GM12878 (cell line): Measurements from ENCODE around the gene COX17. TPM values are rescaled to one million over a fixed set of nuclear protein-coding genes. Genes with fewer than 3 reads are reported as not detected.

Experiments
- ATAC-seq: fragments of 200-7000 bp; cut with Tn5 transposase; 3 replicates; pipeline ENCODE4 v1.9.1; 2020; ENCODE audit warnings: mild to moderate bottlenecking, moderate library complexity
- BruUV-seq: library from RNA; stranded (reverse); fragments of 400-500 nt; replicated peaks from 2 replicates; lab custom pipeline; 2021; lab: Mats Ljungman, UMichigan
- CTCF ChIA-PET: fragments of 300-600 bp; sonication (Branson Sonifier 250); formaldehyde crosslinking; extraction: SDS; loops from one replicate; lab custom pipeline; 2021; ENCODE audit warnings: inconsistent platforms; lab: Yijun Ruan, JAX
- POLR2A ChIA-PET: fragments of 350-600 bp; formaldehyde crosslinking; extraction: SDS; loops from one replicate; lab custom pipeline; 2021; ENCODE audit warnings: inconsistent platforms; lab: Charles Lee
- RAD21 ChIA-PET: fragments of 300-600 bp; sonication (Branson Sonifier 250); formaldehyde crosslinking; loops from one replicate; lab custom pipeline; 2023; ENCODE audit warnings: antibody characterized with exemption; ENCODE audit not compliant: unreplicated experiment; lab: Charles Lee
- SMC1A ChIA-PET: fragments of 300-600 bp; sonication (Branson Sonifier 250); formaldehyde crosslinking; loops from one replicate; lab custom pipeline; 2023; ENCODE audit not compliant: unreplicated experiment, uncharacterized antibody; lab: Charles Lee
- DNase-seq: peaks from one replicate; pipeline ENCODE4 v3.0.0-alpha.2; 2011; ENCODE audit warnings: low read depth, low spot score
- FAIRE-seq: peaks from 3 replicates; lab custom pipeline; 2011; peaks lifted over from hg19 to GRCh38; lab: Jason Lieb, UNC
- H2AFZ ChIP-seq: 2 replicates; pipeline ENCODE4 v1.6.0; 2011; ENCODE audit warnings: low read depth, low read length, control low read depth; ENCODE audit not compliant: control insufficient read depth
- H3K27ac ChIP-seq: 2 replicates; pipeline ENCODE4 v1.5.1; 2011; ENCODE audit warnings: control low read depth; ENCODE audit not compliant: control insufficient read depth, insufficient read depth
- H3K27me3 ChIP-seq, 2 experiments: replicated peaks in 1 of 2; 2 replicates each; pipeline versions ENCODE4 v1.6.0 to v1.6.1; 2011; ENCODE audit warnings: low read length in 1 of 2; ENCODE audit not compliant: control insufficient read depth in 2 of 2, insufficient read depth in 2 of 2
- H3K36me3 ChIP-seq, 2 experiments: 2 replicates each; pipeline ENCODE4 v1.5.1; 2011; ENCODE audit warnings: low read length in 1 of 2; ENCODE audit not compliant: control insufficient read depth in 2 of 2, insufficient read depth in 2 of 2
- H3K4me1 ChIP-seq: 2 replicates; pipeline ENCODE4 v1.6.1; 2011; ENCODE audit warnings: mild to moderate bottlenecking, low read length, moderate library complexity, mixed read lengths; ENCODE audit not compliant: control insufficient read depth, insufficient read depth
- H3K4me2 ChIP-seq: 2 replicates; pipeline ENCODE4 v1.6.0; 2011; ENCODE audit warnings: control low read depth; ENCODE audit not compliant: control insufficient read depth, insufficient read depth
- H3K4me3 ChIP-seq: fragments of 200-600 bp; sonication (generic); 2 replicates; pipeline ENCODE4 v1.5.1; 2016
- H3K79me2 ChIP-seq: 2 replicates; pipeline ENCODE4 v1.6.0; 2011; ENCODE audit warnings: low read length; ENCODE audit not compliant: control insufficient read depth, insufficient read depth
- H3K9ac ChIP-seq: 2 replicates; pipeline ENCODE4 v1.8.0; 2011; ENCODE audit warnings: low read length, control low read depth, mixed read lengths; ENCODE audit not compliant: control insufficient read depth, insufficient read depth
- H3K9me3 ChIP-seq: replicated peaks from 3 replicates; pipeline ENCODE4 v1.5.1; 2011; ENCODE audit warnings: mild to moderate bottlenecking, low read length; ENCODE audit not compliant: control insufficient read depth, insufficient read depth
- H4K20me1 ChIP-seq: 2 replicates; pipeline ENCODE4 v1.6.0; 2011; ENCODE audit not compliant: control insufficient read depth, insufficient read depth
- E2F8 ChIP-seq: fragments of 450-650 bp; IDR thresholded peaks from 2 replicates; pipeline ENCODE4 v1.6.1; 2018; ENCODE audit warnings: mild to moderate bottlenecking, low read depth, moderate library complexity; ENCODE audit not compliant: partially characterized antibody
- ESRRA ChIP-seq: IDR thresholded peaks from 2 replicates; pipeline ENCODE4 v1.6.1; 2012; ENCODE audit warnings: mild to moderate bottlenecking, low read length, improper control_type of control experiment
- NFYA ChIP-seq: IDR thresholded peaks from 2 replicates; pipeline ENCODE4 v1.6.1; 2011; ENCODE audit warnings: low read depth, mild to moderate bottlenecking, low read length, improper control_type of control experiment, borderline replicate concordance
- NR2C1 ChIP-seq: fragments of 450-650 bp; IDR thresholded peaks from 2 replicates; pipeline ENCODE4 v1.6.1; 2017; ENCODE audit warnings: antibody characterized with exemption, mild to moderate bottlenecking, moderate library complexity
- PAX5 ChIP-seq: IDR thresholded peaks from 2 replicates; pipeline ENCODE4 v1.6.1; 2011; ENCODE audit warnings: low read depth, low read length, borderline replicate concordance
- RAD51 ChIP-seq: fragments of 450-650 bp; IDR thresholded peaks from 2 replicates; pipeline ENCODE4 v1.6.1; 2016; ENCODE audit warnings: moderate library complexity, mild to moderate bottlenecking, inconsistent platforms
- RBBP5 ChIP-seq: fragments of 200-600 bp; sonication (generic); conservative IDR thresholded peaks from 2 replicates; pipeline ENCODE4 v1.6.1; 2016
- SKIL ChIP-seq: fragments of 450-650 bp; IDR thresholded peaks from 2 replicates; pipeline ENCODE4 v1.6.1; 2017; ENCODE audit warnings: mild to moderate bottlenecking, low read depth, inconsistent platforms; ENCODE audit not compliant: poor library complexity, severe bottlenecking
- SUZ12 ChIP-seq: fragments of 200-600 bp; sonication (generic); IDR thresholded peaks from one replicate; pipeline ENCODE4 v1.6.1; 2018; ENCODE audit warnings: antibody characterized with exemption, mild to moderate bottlenecking; ENCODE audit not compliant: unreplicated experiment
- TCF3 ChIP-seq: IDR thresholded peaks from 2 replicates; pipeline ENCODE4 v1.6.1; 2012; ENCODE audit warnings: low read depth, mild to moderate bottlenecking, low read length, borderline replicate concordance; ENCODE audit not compliant: insufficient read depth
- ZNF592 ChIP-seq: fragments of 450-650 bp; IDR thresholded peaks from 2 replicates; pipeline ENCODE4 v1.6.1; 2017; ENCODE audit warnings: mild to moderate bottlenecking, moderate library complexity
- ZSCAN29 ChIP-seq: fragments of 450-650 bp; IDR thresholded peaks from 2 replicates; pipeline ENCODE4 v1.6.1; 2017; ENCODE audit warnings: mild to moderate bottlenecking, moderate library complexity
- WGBS: methylation state at CpG from one replicate; pipeline ENCODE4 v1.1.6; 2016; ENCODE audit warnings: low lambda C conversion rate; ENCODE audit not compliant: insufficient replicate concordance, insufficient coverage; ENCODE audit errors: missing lambda C conversion rate; 5-methylcytosine and 5-hydroxymethylcytosine counted together
- in situ Hi-C: fragments of 300-500 bp; cut with MboI; formaldehyde crosslinking; loops from 9 replicates; pipeline ENCODE4 v1.14.3; 2018; ENCODE audit warnings: mixed read lengths
- intact Hi-C: fragments of 100-400 bp; cut with micrococcal nuclease; formaldehyde crosslinking; loops from one replicate; pipeline ENCODE4 v1.14.2; 2022; ENCODE audit not compliant: unreplicated experiment
- polyA plus RNA-seq, 11 experiments: library from polyadenylated mRNA; depleted of rRNA in 4 of 11; unstranded in 6 of 11; stranded (reverse) in 5 of 11; fragments of >200 nt; fragmentation: Nextera tagmentation in 4 of 11; fragmentation: Illumina TruSeq in 1 of 11; extraction: Ambion mirVana in 4 of 11; extraction: Trizol in 1 of 11; gene quantifications; 1 replicate in 1 of 11; 2 replicates in 10 of 11; pipeline versions ENCODE4 v1.2.1 to v1.2.3, GENCODE V29; 2011 to 2016; ENCODE audit warnings: inconsistent platforms in 2 of 11, missing spikeins in 2 of 11, low read depth in 1 of 11
- total RNA-seq, 4 experiments: library from RNA; depleted of rRNA in 3 of 4; stranded (reverse); fragments of >200 nt in 3 of 4; fragmentation: Illumina TruSeq in 1 of 4; extraction: Trizol in 1 of 4; gene quantifications; 2 replicates each; pipeline versions ENCODE4 v1.2.1 to v1.2.3, GENCODE V29; 2013 to 2021

The COX17 gene
- total and polyA plus RNA-seq, 10 of the 15 experiments (the other 5 are each of a cell fraction or from before 2014, with no cell fraction given): 111 to 717 (median 243) TPM

- no peak for TF ChIP-seq SKIL
- no peak for TF ChIP-seq PAX5
- no peak for TF ChIP-seq RBBP5
Observed at GRCh38 chr3:119652306-119653033, 24.7 kb downstream of the COX17 start (continued).

GRCh38 chr3:119649761-119650160, 27.4 kb downstream of the COX17 start:
- no peak overlapping the region for H3K4me2 ChIP-seq
- intact Hi-C loops: no loop called here
- BruUV-seq: no TSS peak
- H3K27me3 ChIP-seq: no peaks in the 10 kb centered on the region
- H3K9ac ChIP-seq: no peak overlapping the region
- no peak overlapping the region for H3K27ac ChIP-seq
- H3K4me1 ChIP-seq: no peaks in the 10 kb centered on the region; the same call in 1 of the 2 replicates
- H4K20me1 ChIP-seq: no peaks in the 10 kb centered on the region
- in situ Hi-C loops: no loop called here
- H3K36me3 ChIP-seq: peaks cover 0 to 2% of the 10 kb centered on the region in 2 experiments; a peak in 1 of 4 replicates
- 85% methylated on average over 3 of the region's 3 CpGs for WGBS
- H3K79me2 ChIP-seq: no peaks in the 10 kb centered on the region
- ChIA-PET CTCF (interaction anchor here (0.8 to 1.9 kb wide), 4 partner anchors 9 to 23 kb away, joined by 3 to 5 read pairs (median 4); no protein-coding TSS in a partner anchor), RAD21 (interaction anchor here (1.0 to 2.1 kb wide), 2 partner anchors 13 to 49 kb away, joined by 3 to 4 read pairs; no protein-coding TSS in a partner anchor), POLR2A (interaction anchor here (0.7 to 1.0 kb wide), 2 partner anchors 12 to 25 kb away, joined by 3 to 4 read pairs; no protein-coding TSS in a partner anchor), SMC1A (interaction anchor here (1.1 to 3.2 kb wide), 7 partner anchors 9 to 50 kb away, joined by 3 to 10 read pairs (median 5); partner anchors contain the start of gene POPDC2)
- DNase-seq: no peak
- no peak for FAIRE-seq
- no peak for ATAC-seq
- no peak overlapping the region for H2AFZ ChIP-seq
- no peaks in the 10 kb centered on the region for H3K9me3 ChIP-seq
- H3K4me3 ChIP-seq: no peak overlapping the region
- TF ChIP-seq NR2C1 (no peak), SUZ12 (no peak), TCF3 (no peak), E2F8 (no peak), ZSCAN29 (no peak), NFYA (no peak), ESRRA (no peak), PAX5 (no peak), RAD51 (no peak), ZNF592 (no peak)
